Neural cell (in vitro differentiated cells): Measurements from ENCODE around the gene MYORG. TPM values are rescaled to one million over a fixed set of nuclear protein-coding genes. Genes with fewer than 3 reads are reported as not detected.

Experiments used
- H2AFZ ChIP-seq: fragments of 200-600, 300-800 bp; sonication (generic), shearing (Covaris generic); 2 replicates; pipeline ENCODE4 v1.6.0; 2014; ENCODE audit warnings: low read depth, mild to moderate bottlenecking, antibody characterized with exemption, low read length, moderate library complexity
- H3F3A ChIP-seq: fragments of 200-600 bp; shearing (Covaris generic); 2 replicates; pipeline ENCODE4 v1.6.1; 2016; ENCODE audit warnings: mild to moderate bottlenecking, moderate library complexity, mixed read lengths, antibody characterized with exemption, low read length; ENCODE audit not compliant: insufficient read depth, poor library complexity, severe bottlenecking
- H3K27ac ChIP-seq: fragments of 200-600, 300-800 bp; sonication (generic), shearing (Covaris generic); 2 replicates; pipeline ENCODE4 v1.5.1; 2014; ENCODE audit warnings: mild to moderate bottlenecking, low read length, moderate library complexity
- H3K27me3 ChIP-seq: fragments of 300-800, 200-600 bp; sonication (generic), shearing (Covaris generic); 2 replicates; pipeline ENCODE4 v1.6.0; 2014; ENCODE audit warnings: mild to moderate bottlenecking, low read depth, low read length, moderate library complexity; ENCODE audit not compliant: insufficient read depth
- H3K36me3 ChIP-seq: fragments of 300-800, 200-600 bp; sonication (generic), shearing (Covaris generic); 2 replicates; pipeline ENCODE4 v1.5.1; 2014; ENCODE audit warnings: mild to moderate bottlenecking, antibody characterized with exemption, low read length, moderate library complexity; ENCODE audit not compliant: insufficient read depth
- H3K4me2 ChIP-seq: fragments of 300-800, 200-600 bp; sonication (generic), shearing (Covaris generic); 2 replicates; pipeline ENCODE4 v1.6.0; 2014; ENCODE audit warnings: mild to moderate bottlenecking, low read length
- H3K4me3 ChIP-seq: fragments of 300-800, 200-600 bp; sonication (generic), shearing (Covaris generic); 2 replicates; pipeline ENCODE4 v1.5.1; 2014; ENCODE audit warnings: mild to moderate bottlenecking, low read length, moderate library complexity
- H3K79me2 ChIP-seq: fragments of 200-600 bp; shearing (Covaris generic); replicated peaks from 2 replicates; pipeline ENCODE4 v1.6.0; 2014; ENCODE audit warnings: mild to moderate bottlenecking, low read length, moderate library complexity; ENCODE audit not compliant: insufficient read depth
- H3K9ac ChIP-seq: fragments of 300-800, 200-600 bp; sonication (generic), shearing (Covaris generic); 2 replicates; pipeline ENCODE4 v1.6.1; 2016; ENCODE audit warnings: mild to moderate bottlenecking, low read length, mixed read lengths
- H3K9me2 ChIP-seq: fragments of 200-600 bp; shearing (Covaris generic); 2 replicates; pipeline ENCODE4 v1.6.1; 2016; ENCODE audit warnings: mild to moderate bottlenecking, low read length, mixed read lengths; ENCODE audit not compliant: insufficient read depth
- H3K9me3 ChIP-seq: fragments of 200-600, 300-800 bp; sonication (generic), shearing (Covaris generic); 2 replicates; pipeline ENCODE4 v1.6.1; 2016; ENCODE audit warnings: mild to moderate bottlenecking, mixed run types, low read length, moderate library complexity, mixed read lengths
- H4K20me1 ChIP-seq: fragments of 200-600 bp; shearing (Covaris generic); 2 replicates; pipeline ENCODE4 v1.6.1; 2016; ENCODE audit warnings: mild to moderate bottlenecking, mixed run types; ENCODE audit not compliant: insufficient read depth
- CTCF ChIP-seq: fragments of 450-650 bp; IDR thresholded peaks from 2 replicates; pipeline ENCODE4 v1.5.1; 2014; ENCODE audit warnings: antibody characterized with exemption, mild to moderate bottlenecking, moderate library complexity; ENCODE audit not compliant: poor library complexity, severe bottlenecking
- EP300 ChIP-seq: fragments of 450-650 bp; conservative IDR thresholded peaks from 2 replicates; pipeline ENCODE4 v1.6.1; 2014; ENCODE audit warnings: antibody characterized with exemption, mild to moderate bottlenecking, moderate library complexity; ENCODE audit not compliant: poor library complexity, severe bottlenecking
- EZH2 ChIP-seq: fragments of 200-600, 300-800 bp; shearing (Covaris generic), sonication (generic); IDR thresholded peaks from 2 replicates; pipeline ENCODE4 v1.6.1; 2014; ENCODE audit warnings: antibody characterized with exemption, low read length, borderline replicate concordance, mild to moderate bottlenecking; ENCODE audit not compliant: insufficient read depth, poor library complexity, severe bottlenecking
- MXI1 ChIP-seq: fragments of 450-650 bp; conservative IDR thresholded peaks from 2 replicates; pipeline ENCODE4 v1.6.1; 2014; ENCODE audit warnings: antibody characterized with exemption, mild to moderate bottlenecking; ENCODE audit not compliant: poor library complexity, severe bottlenecking
- POLR2AphosphoS5 ChIP-seq: IDR thresholded peaks from 2 replicates; pipeline ENCODE4 v1.6.1; 2012
- RAD21 ChIP-seq: fragments of 450-650 bp; conservative IDR thresholded peaks from 2 replicates; pipeline ENCODE4 v1.6.1; 2014; ENCODE audit warnings: antibody characterized with exemption, mild to moderate bottlenecking, moderate library complexity
- REST ChIP-seq: IDR thresholded peaks from 2 replicates; pipeline ENCODE4 v1.6.1; 2012; ENCODE audit warnings: borderline replicate concordance
- SMC3 ChIP-seq: fragments of 450-650 bp; conservative IDR thresholded peaks from 2 replicates; pipeline ENCODE4 v1.6.1; 2014; ENCODE audit warnings: antibody characterized with exemption, mild to moderate bottlenecking, moderate library complexity; ENCODE audit not compliant: poor library complexity
- TAF1 ChIP-seq: IDR thresholded peaks from 2 replicates; pipeline ENCODE4 v1.6.1; 2012; ENCODE audit warnings: low read depth
- polyA plus RNA-seq: library from polyadenylated mRNA; depleted of rRNA; stranded (reverse); fragments of >200 nt; gene quantifications from 2 replicates; pipeline ENCODE4 v1.2.3, GENCODE V29; 2014

MYORG gene
- polyA plus RNA-seq, 1 donor from 2014 or later = 0.58 TPM

- Histone ChIP-seq H3K4me2 (no peak overlapping the region), H3K27me3 (peaks cover 10% of the 10 kb centered on the region), H2AFZ (no peak overlapping the region), H3K9me2 (no peaks in the 10 kb centered on the region), H3K4me3 (no peak overlapping the region), H3K36me3 (peaks cover 11% of the 10 kb centered on the region), H3F3A (no peaks in the 10 kb centered on the region), H4K20me1 (no peaks in the 10 kb centered on the region), H3K9ac (no peak overlapping the region), H3K27ac (no peak overlapping the region), H3K9me3 (peaks cover 8% of the 10 kb centered on the region), H3K79me2 (no peaks in the 10 kb centered on the region)
- TF ChIP-seq EP300 (no peak), EZH2 (no peak), POLR2AphosphoS5 (no peak), CTCF (no peak), REST (no peak), MXI1 (no peak), TAF1 (no peak), SMC3 (no peak), RAD21 (no peak)
These were observed 1.7 kb downstream of the MYORG start for GRCh38 chr9:34374905-34375552.

GRCh38 chr9:34374339-34374738, 2.4 kb downstream of the MYORG start:
- H3K27ac ChIP-seq = no peak overlapping the region
- TF ChIP-seq EP300 = no peak
- TF ChIP-seq SMC3 = no peak
- TF ChIP-seq REST = no peak
- no peak for TF ChIP-seq POLR2AphosphoS5
- no peak for TF ChIP-seq TAF1
- TF ChIP-seq MXI1 = no peak
- no peak for TF ChIP-seq EZH2
- TF ChIP-seq RAD21 = no peak
- no peak for TF ChIP-seq CTCF
- H4K20me1 ChIP-seq = no peaks in the 10 kb centered on the region
- H3K9me3 ChIP-seq = peaks cover 8% of the 10 kb centered on the region
- no peak overlapping the region for H3K4me2 ChIP-seq
- H3K4me3 ChIP-seq = no peak overlapping the region
- no peaks in the 10 kb centered on the region for H3K9me2 ChIP-seq
- H3K36me3 ChIP-seq = peaks cover 11% of the 10 kb centered on the region
- no peak overlapping the region for H3K9ac ChIP-seq
- peaks cover 3% of the 10 kb centered on the region for H3K27me3 ChIP-seq
- no peaks in the 10 kb centered on the region for H3K79me2 ChIP-seq
- H2AFZ ChIP-seq = no peak overlapping the region
- no peaks in the 10 kb centered on the region for H3F3A ChIP-seq
